GM12875 (cell line): Measurements from ENCODE around the gene SLIT3.

Source experiments
- H3K4me3 ChIP-seq: one replicate; pipeline ENCODE4 v1.5.1; 2011; ENCODE audit warnings: low read depth, low read length, control low read depth
- TF ChIP-seq, protein P1 (sequence below): IDR thresholded peaks from 2 replicates; pipeline ENCODE4 v1.5.1; 2011; ENCODE audit warnings: low read depth, mild to moderate bottlenecking, control low read depth, inconsistent platforms, low read length, moderate library complexity, borderline replicate concordance; ENCODE audit not compliant: insufficient read depth

Gene SLIT3

DNA sequence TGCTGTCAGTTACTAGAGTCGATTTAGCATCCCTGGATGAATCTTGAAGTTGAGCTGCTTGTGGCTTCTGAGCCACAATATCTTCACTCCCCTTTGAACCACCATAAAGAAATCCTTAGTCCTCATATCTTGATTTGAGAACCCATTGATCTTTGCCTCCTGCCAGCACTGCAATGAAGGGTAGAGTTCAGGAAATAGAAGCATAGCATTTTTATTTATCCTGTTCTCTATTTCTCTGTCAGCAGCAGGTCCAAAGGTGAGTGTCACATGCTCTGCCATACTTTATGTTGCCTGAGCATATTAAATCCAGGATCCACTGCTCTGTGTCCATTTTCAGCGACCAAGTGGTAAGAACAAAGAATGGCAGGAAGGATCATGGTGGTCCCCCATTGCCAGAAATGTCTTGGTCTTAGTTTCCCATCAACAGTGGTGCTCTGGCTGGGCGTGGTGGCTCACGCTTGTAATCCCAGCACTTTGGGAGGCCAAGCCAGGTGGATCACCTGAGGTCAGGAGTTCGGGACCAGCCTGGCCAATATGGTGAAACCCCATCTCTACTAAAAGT lies 641.6 kb downstream of the SLIT3 start:
- TF ChIP-seq, protein P1, sequence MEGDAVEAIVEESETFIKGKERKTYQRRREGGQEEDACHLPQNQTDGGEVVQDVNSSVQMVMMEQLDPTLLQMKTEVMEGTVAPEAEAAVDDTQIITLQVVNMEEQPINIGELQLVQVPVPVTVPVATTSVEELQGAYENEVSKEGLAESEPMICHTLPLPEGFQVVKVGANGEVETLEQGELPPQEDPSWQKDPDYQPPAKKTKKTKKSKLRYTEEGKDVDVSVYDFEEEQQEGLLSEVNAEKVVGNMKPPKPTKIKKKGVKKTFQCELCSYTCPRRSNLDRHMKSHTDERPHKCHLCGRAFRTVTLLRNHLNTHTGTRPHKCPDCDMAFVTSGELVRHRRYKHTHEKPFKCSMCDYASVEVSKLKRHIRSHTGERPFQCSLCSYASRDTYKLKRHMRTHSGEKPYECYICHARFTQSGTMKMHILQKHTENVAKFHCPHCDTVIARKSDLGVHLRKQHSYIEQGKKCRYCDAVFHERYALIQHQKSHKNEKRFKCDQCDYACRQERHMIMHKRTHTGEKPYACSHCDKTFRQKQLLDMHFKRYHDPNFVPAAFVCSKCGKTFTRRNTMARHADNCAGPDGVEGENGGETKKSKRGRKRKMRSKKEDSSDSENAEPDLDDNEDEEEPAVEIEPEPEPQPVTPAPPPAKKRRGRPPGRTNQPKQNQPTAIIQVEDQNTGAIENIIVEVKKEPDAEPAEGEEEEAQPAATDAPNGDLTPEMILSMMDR = no peak
- H3K4me3 ChIP-seq = no peak overlapping the region

DNA sequence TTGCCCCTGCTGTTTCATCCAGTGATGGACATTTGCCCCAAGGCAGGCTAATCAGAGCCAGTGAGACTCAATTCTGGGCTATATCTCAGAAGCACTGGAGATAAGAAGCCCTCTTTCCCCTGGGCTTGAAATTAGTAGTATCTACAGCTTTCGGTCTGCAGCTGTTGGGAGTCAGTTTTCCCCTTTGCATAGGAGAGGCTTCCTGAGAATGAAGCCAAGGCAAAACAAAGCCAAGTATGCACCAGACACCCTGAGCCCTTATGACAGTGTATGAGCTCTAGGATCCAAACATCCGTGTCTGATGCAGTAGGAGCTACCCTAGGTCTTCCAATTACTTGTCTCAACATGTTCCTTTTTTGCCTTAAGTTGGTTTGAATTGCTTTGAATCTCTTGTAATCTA lies 642.5 kb downstream of the SLIT3 start:
- H3K4me3 ChIP-seq = no peak overlapping the region
- TF ChIP-seq, protein P1 = no peak

DNA sequence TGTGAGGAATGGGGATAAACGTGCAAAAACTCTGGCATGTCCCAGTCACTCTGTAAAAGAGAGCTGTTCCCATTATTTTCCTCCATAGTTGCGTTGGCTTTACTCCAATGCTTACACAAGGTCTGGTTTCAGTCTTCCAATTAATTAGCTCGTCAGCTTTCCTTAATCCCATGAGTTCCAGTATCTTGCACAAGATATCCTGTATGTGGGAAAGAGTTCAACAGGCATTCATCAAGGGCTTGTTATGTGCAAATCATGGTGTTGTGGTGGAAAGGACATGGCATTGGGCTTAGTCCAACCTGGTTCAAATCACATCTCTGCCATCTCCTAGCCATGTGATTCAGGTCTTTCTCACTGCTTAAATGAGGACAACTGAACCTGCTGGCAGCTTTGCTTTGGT lies 644.3 kb downstream of the SLIT3 start:
- TF ChIP-seq, protein P1 = no peak
- no peak overlapping the region for H3K4me3 ChIP-seq

DNA sequence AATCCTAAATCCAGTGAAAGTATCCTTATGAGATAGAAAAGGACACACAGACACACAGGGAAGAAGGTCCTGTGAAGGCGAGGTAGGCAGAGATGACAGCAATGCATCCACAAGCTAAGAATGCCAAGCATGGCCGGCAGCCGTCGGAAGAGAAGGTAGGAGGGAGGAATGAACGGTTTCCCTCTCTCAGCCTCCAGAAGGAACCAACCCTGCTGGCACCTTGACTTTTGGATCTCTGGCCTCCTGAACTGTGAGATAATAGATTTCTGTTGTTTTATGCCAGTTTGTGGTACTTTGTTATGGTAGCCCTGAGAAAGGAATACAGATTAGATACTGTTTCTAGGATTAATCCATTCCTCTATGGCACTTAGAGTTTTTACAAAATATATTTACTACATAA lies 645.6 kb downstream of the SLIT3 start:
- TF ChIP-seq, protein P1 = no peak
- no peak overlapping the region for H3K4me3 ChIP-seq

DNA sequence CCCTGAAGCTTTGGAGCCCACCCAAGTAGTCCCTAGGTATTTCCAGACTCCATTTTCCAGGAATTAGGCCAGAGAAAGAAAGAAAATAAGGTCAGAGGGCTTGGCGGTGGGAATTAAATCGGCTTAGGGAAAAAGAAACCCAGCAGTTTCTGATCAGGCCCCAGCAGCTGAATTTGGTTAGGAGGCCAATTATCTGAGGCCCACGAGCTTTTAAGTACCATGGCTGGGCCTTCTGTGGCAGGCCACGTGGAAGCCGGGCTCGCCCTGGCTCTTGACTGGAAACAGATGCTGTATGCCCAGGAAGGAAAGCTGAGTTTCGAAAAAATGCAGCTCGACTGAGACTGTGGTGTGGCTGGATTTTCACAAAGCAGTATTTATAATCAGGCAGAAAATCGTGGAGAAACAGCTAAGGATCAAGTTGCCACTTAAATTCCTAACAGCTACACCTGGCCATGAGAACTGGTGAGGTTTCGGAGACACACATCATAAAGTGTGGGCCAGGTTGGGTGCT lies 646.7 kb downstream of the SLIT3 start:
- TF ChIP-seq, protein P1 = no peak
- H3K4me3 ChIP-seq = no peak overlapping the region

DNA sequence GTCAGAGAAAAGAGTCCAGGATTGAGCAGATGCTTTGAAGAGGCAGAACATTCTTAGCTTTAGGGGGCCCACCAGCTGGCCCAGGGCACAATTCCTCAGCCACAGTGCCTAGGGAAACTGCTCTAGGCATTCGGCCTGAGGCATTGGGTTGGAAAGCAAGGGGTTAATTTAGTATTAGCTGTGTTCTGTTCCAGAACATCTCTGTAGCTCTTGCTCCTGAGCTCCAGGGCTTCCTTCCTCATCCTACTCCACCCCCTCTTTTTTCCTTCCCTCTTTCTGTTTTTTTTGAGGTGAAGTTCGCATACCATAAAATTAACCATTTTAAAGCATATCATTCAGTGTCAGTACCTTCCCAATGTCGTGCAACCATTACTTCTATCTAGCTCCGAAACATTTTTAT lies 647.3 kb downstream of the SLIT3 start:
- TF ChIP-seq, protein P1 = no peak
- H3K4me3 ChIP-seq = no peak overlapping the region

DNA sequence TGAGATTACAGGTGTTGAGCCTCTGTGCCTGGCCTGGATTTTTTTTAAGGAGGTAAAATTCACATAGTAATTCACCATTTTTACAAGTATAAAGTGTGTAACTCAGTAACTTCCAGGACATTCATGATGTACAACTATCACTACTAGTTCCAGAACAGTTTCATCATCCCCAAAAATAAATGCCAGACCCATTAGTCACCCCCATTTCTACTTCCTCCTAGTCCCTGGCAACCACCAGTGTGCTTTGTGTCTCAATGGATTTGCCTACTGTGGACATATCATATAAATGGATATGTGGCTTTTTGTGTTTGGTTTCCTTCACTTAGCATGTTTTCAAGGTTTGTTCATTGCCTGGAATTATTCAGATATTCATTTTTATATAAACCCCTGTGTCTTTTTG lies 649.3 kb downstream of the SLIT3 start:
- TF ChIP-seq, protein P1 = no peak

More for the DNA sequence above, 649.3 kb downstream of the SLIT3 start:
- H3K4me3 ChIP-seq = no peak overlapping the region
